Stimulated activated CD4-positive, alpha-beta T cell treated with anti-CD3 and anti-CD28 coated beads, Interleukin-15, amount 100 ng/mL, for 24 hours (primary cell): ENCODE measurements around the gene KL.

Experiments used
- DNase-seq: peaks from one replicate; pipeline ENCODE4 v3.0.0-alpha.2; 2020

The KL gene

GRCh38 chr13:33016414-33017322 lies at the start of gene KL:
KL (plus strand) TSS chr13:33016423; CDS start chr13:33016441, 18 bp downstream.
- peak; percentile 31 for DNase-seq

GRCh38 chr13:32967584-32968182 lies 48.5 kb upstream of the KL start:
- DNase-seq, result no peak

DNA sequence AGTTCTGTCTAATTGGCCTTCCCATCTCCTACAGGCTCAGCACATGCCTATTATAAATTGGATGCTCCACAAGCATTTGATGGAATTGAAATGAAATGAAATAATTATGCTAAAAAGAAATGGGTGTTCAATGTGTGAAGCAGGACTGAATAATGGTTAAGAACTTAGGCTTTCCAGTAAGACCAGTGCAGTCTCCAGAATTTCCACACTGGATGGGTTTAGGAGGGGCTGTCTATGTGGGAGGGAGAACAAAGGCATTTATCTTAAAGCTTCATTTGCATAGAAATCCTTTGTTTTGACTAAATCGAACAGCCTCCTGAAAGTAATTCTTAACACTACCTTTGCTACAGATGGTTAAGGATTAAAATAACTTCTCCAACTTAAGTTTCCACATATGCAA lies 47.9 kb upstream of the KL start:
- DNase-seq, result no peak

DNA sequence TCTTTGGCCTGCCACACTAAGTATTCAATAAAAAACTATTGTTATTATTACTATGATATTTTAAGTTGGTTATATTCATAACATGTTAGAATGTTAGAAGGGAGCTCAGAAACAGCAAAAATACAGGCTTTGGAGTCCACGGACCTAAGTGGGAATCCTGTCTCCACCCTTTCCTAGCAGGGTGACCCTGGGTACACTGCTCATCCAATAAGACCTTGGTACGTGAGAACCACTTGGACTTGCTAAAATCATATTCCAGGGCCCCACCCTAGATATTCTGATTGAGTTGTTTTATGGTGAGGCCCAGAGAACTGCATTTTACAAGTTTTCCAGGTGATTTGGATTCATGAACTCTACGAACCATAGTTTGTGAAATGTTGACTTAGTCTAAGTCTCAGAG lies 47.4 kb upstream of the KL start:
- DNase-seq, result no peak

GRCh38 chr13:32969516-32969941 lies 46.7 kb upstream of the KL start:
- no peak for DNase-seq

DNA sequence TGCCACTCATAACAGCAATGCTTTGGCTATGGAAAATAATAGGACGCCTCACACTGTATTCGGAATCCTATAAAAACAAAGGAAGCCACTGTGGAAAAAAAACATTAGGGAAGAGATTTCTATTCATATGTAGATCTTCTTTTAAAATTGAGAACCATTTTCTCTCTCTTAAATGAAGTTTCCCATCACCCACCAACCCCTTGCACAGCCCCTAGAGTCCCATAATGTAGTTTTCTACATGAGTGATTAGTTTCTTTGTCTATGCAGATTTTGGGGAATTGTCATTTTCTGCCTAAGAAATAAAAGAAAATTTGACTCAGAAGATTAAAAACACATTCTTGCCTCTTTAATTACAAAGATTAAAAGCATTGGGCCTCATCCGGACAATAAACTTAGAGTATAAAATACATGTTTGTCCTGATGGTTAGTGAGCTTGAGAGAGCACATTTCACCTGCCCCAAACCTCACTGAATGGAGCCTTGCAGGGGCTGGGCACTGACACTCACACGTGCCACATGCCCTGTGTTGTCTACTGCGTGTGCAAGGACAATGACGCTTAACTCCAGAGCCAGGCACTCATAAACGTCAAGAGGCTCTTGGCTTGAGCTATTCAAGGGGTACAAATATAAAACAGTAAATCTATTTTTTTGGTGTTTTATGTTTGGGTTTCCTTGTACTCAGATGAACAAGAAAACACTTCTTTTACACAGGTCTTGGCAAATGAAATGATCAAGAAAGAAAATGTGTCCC lies 40.0 kb upstream of the KL start:
- DNase-seq, result no peak

DNA sequence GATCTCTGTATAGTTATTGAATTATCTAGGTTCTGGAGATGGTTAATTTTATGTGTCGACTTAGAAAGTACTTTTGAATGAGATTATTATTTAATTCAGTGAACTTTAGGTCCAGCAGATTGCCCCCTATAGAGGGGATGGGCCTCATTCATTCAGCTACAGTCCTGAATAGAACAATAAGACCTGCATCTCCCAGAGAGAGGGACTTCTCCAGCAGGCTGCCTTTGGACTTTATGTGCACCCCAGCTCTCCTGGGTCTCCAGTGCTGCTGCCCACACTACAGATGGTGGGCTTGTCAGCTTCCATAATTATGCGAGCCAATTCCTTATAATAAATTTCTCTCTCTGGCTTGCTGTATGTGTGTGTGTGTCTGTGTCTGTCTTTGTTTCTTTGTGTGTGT lies 39.3 kb upstream of the KL start:
- no peak for DNase-seq

- no peak for DNase-seq
These were observed 38.9 kb upstream of the KL start for GRCh38 chr13:32977321-32977720.

DNA sequence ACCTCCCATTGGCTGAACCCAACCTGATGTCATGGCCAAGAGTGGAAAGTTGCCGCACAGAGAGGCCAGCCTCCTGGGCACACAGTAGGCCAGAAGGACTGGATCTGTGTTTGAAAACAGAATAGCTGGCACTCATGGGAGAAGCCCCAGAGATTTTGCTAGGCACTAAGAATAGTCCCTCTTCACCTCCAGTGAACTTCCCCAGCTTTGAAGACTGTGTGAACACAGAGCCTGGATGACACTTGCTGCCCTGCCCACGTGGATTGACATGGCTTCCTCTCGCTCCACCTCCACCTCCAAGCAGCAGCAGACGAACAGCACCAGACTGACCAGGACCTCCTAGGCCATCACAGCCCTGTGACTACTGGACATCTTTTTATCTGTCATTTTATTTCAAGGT lies 37.9 kb upstream of the KL start:
- DNase-seq, result no peak

DNA sequence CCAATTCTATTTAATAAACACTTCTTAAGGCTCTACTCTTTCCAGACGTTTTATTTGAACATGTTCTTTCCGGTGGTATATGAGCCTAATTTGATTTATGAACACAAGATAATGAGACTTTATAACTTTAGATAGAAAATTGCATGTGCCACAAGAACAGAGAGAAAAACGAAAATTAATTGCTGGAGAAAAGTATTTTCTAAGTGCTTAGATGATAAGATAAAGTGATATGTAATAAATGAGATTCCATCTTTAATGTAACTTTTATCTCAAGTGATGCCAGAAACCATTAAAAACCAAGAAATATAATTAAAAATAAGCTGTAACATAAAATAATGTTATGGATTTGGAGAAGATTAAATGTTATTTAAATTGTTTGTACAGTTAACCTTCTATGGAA lies 33.2 kb upstream of the KL start:
- no peak for DNase-seq

DNA sequence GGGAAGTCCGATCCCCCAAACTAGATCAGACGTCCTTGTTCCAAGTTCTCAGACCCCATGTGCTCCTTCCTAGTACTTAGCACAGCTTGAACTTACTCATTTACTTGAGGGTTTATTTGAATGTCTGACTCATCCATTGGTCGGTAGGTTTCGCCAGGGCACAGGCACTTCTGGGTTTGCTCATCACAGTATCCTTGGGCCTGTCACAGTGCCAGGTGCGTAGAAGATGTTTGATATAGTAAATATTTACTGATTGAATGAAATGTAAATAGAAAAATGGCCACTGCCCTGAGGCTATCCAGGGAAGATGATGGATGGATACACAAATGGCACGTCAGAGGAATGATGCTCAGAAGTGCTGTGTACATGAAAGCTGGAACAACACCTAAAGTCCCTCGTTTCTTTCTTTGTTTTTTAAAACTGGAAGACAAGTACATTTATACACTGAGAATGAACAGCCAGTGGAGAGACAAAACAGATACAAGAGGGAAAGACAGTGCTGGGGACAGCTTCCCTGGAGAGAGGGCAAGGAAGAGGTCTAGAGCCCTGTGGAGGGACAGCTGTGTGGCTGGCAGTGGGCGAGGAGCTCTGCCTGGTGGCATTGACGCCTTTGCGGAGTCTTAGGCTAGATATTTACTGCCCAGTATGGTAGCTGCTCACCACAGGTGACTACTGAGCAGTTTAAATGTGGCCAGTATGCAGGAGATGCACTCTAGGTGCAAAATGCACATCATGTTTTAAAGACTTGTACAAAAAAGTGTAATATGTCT lies 31.2 kb upstream of the KL start:
- no peak for DNase-seq

DNA sequence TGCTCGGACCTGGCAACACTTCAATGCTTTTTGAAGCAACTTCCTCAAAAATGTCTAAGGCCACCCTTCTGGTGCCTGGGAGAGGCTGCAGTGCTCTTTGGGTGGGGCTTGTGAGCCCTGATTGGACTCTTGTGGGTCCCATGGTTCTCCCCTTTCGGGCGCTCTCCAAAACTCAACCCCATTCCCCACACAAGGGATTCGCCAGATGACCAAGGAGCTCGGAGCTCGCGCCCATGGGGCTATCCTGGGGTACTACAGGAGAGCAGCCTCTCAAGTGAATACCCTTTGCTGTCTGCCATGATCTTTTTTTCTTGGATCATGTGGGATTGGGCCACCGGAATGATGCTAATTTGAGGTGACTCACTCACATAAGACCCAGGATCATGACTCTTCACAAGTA lies 29.7 kb upstream of the KL start:
- no peak for DNase-seq

DNA sequence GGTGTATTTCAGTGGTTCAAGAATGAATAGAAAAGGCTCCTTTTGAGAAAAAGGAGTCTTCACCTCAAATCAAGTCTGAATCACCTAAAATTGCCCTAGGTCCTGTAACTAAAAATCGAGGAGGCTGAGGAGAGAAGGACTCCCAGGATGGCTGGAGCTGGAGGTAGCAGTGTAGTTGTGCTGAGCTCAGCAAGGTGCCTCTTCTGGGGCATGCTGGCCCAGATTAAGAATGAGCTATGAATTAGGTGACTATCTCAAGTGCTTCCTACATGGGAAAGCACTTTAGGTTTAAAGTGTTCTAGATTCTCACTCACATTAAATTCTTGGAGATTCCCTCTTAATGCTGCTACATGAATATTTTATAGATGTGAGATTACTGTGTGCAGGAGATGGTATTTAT lies 28.8 kb upstream of the KL start:
- DNase-seq, result no peak

- DNase-seq, result no peak
These were observed 27.5 kb upstream of the KL start for GRCh38 chr13:32988608-32989289.

DNA sequence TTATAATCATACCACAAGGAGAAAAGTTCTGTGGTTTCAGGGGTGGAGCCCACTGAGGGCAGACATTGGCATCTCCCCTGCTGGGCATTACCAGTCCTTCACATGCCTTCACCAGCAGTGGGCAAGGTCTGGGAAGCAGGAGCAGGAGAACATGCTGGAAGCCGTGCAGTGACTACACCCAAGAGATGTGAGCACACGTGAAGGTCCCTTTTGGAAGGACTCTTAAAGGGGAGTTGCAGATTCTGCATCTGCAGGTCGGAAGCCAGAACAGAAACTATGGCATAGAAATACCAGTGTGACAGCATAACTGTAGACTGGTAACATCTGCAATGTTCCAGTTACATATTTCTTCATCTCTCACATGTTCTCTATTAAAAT lies 26.9 kb upstream of the KL start:
- DNase-seq, result no peak

DNA sequence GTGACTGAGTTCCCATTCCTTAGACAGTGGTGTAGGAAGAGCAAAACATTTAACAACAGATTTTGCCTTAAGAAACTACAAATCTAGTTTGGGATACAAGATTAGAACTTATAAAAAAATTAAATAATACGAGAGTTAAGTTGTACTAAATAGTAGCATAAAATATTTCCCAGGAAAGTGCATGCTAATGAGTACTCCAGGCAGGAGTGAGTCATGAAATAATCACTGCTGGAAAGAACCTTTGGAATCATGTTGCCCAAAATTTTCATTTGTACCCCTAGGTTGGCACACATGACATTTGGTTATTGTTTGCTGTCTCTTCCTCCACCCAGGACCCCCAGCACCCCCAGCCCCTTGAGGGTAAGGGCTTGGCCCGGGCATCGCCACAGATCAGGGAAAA lies 26.3 kb upstream of the KL start:
- DNase-seq, result no peak

DNA sequence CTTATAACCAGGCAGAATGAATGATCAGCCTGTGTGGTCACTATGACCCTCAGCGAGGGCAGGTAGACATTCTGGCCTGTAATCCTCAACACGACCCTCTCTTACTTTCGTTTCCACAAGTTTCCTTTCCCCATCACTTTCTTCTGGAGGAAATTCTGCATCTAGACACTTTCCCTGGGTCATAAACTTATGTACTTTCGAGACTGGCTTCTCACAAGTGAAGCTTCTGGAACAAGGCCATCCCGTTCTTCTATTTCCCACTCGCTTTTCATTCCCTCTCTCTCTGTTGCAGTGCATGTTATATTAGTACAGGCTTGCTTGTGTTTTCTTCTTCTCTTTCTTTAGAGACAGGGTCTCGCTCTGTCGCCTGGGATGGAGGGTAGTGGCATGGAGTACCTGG lies 23.1 kb upstream of the KL start:
- no peak for DNase-seq

DNA sequence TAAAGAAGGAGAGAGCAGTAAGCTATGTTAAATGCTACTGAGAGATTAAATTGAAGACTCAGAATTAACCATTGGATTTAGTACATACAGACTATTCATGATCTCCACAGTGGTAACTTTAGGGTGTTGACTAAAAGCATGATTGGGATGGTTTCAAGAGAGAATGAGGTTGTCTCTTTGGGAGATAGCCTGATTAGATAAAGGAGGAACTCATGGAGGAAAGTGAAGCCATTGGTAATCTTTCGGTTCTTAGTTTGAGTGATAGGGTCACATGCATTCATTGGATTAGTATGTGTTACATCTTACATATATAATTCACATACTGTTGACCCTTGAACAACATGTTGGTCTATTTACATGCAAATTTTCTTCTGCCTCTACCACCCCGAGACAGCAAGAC lies 18.8 kb upstream of the KL start:
- no peak for DNase-seq

DNA sequence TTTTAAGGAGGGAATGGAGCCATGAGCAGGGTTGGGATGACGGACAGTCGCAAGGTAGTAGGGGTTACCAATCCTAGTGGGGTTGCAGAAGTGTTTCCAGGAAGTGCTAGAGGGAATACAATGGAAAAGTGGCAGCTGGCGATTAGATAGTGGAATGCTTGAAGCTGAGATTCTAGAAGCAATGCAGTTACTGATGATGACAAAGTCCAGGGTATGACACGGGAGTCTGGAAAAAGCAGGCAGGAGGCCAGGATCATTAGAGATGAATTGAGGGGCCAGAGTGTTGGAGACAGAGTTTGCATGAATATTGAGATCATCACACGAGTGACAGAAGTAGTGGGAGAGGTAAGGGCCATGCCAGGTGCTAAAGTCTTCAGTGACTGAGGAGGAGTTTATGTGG lies 17.3 kb upstream of the KL start:
- no peak for DNase-seq

- no peak for DNase-seq
These were observed 15.9 kb upstream of the KL start for GRCh38 chr13:33000365-33000764.

GRCh38 chr13:33003458-33004019 lies 12.7 kb upstream of the KL start:
- no peak for DNase-seq

DNA sequence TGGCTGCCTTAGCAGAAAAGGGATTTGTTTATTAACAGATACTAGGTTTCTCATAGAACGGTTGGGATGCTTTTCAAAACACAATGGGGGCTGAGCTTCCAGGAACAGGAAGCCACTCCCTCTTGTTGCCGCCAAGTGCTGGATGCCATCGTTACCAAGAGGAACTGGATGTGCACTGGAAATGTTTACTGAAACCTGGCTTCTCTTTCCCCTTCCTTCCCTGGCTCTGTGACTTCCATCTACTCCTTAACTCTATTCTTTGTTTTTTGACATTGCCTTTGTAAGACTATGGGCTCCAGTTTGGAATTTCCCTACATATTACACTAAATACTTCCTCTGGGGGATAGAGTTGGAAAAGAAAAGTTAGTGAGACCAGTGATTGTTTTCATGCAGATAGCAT lies 11.7 kb upstream of the KL start:
- DNase-seq, result no peak
